Stromal cell of bone marrow (primary cell): ENCODE data around the gene ATP6V0E1.

Experiments used
- DNase-seq: peaks from one replicate; pipeline ENCODE4 v3.0.0-alpha.2; 2012; ENCODE audit warnings: low read depth

Gene ATP6V0E1

DNA sequence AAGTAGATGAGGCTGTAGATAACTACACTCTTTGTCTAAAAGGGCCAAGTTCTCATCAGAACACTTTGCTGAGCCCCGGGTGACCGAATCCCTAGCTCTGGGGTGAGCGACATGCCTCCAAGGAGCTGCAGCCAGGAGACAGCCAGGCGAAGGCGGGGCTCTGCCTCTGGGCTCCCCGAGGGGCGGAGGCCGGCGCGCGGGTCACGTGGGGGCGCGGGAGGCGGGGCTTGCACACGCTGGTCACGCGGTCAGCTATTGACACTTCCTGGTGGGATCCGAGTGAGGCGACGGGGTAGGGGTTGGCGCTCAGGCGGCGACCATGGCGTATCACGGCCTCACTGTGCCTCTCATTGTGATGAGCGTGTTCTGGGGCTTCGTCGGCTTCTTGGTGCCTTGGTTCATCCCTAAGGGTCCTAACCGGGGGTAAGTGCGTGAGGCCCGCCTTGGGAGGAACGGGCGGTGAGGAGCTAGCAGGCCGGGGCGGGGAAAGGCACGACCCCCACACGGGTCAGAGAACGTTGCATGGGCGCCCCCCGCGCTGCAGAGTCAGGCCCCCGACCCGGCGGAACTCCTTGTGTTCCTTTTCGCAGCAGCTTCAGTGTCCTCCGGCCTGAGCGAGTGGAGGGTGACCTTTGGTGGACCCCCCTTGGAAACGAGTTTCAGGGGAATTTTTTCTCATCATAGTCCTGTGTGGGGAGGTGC, at the start of gene ATP6V0E1:
Gene ATP6V0E1, plus strand, starts transcription at position 230 of the 702 bp plus-strand sequence. Its CDS starts 90 bp downstream, at position 320.
- peak; percentile 85 for DNase-seq

DNA sequence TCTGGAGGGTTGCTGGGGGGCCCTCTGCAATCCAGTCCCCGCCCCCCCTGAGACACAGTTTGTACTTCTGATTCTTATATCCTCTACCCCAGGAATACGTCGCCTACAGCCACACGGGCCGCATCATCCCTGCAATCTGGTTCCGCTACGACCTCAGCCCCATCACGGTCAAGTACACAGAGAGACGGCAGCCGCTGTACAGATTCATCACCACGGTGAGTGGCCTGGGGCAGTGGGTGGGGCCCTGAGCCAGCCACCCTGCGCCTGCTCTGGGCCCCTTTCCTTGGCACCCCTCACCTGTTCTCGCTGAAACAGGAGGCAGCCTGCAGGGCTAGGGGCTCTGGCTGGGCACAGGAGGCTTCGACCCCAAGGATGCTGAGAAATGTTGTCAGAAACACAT, 48.5 kb upstream of the ATP6V0E1 start:
- no peak for DNase-seq

DNA sequence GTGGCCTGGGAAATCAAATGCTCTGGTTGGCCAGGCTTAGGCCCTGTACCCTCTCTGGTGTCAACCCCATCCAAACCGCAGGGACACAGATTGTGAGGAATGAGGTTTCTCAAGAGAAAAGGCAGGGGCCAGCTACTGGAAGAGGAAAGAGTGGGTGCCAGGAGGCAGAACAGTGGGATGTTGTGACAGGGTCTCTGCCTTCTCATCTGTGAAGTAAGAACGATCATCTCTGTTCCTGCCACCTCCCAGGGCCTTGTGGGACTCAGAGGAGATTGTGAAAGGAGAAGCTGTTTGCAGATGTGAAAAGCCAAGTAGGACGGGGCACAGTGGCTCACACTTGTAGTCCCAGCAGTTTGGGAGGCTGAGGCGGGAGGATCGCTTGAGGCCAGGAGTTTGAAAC, 47.2 kb upstream of the ATP6V0E1 start:
- DNase-seq, result no peak

DNA sequence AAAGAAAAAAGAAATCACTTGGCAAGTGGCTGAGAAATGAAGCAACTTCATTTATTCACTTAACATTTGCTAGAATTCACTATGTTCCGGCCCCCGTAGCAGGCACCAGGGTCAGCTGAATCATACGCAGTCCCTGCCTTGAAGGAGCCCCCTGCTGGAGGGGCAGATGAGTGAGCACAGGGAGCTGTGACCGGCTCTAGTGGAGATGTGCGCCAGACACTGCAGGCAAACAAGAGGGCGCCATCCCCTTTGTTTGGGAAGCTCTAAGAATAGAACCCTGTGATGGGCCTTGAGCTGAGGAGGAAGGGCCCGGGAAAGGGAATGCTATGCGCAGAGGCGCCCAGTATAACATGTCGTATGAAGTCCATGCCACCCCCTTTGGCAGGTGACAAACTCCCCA, 44.5 kb upstream of the ATP6V0E1 start:
- DNase-seq, result no peak

DNA sequence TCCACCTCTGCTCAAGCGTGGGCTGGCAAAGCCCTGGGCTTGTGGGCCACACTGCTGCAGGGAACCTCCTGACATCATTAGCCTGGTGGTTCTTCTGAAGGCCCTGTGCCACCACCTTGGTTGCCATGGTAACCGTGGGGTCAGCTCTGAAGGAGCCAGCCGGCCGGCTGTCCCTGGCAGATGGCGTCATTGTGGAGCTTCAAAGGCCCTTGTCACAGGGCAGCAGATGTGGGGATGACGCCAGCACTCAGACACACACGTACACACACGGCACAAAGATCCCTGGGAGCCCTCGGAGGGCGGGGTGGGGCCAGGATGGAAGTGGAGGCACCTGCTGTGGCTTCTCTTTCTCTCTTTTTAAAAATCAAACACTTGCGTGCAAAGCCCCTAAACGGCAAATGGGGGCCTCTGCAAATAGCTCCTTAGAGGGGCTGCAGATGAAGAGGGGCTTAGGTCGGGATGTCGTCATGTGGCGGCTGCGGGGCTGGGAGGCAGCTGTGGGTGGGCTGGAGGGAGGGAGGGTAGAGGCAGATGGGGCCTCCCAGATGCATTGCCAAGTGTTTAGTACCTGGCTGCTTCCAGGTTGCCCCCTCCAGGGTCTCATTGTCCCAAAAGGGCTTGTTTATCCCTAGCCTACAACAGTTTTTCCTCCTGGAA, 43.8 kb upstream of the ATP6V0E1 start:
- DNase-seq, result no peak

DNA sequence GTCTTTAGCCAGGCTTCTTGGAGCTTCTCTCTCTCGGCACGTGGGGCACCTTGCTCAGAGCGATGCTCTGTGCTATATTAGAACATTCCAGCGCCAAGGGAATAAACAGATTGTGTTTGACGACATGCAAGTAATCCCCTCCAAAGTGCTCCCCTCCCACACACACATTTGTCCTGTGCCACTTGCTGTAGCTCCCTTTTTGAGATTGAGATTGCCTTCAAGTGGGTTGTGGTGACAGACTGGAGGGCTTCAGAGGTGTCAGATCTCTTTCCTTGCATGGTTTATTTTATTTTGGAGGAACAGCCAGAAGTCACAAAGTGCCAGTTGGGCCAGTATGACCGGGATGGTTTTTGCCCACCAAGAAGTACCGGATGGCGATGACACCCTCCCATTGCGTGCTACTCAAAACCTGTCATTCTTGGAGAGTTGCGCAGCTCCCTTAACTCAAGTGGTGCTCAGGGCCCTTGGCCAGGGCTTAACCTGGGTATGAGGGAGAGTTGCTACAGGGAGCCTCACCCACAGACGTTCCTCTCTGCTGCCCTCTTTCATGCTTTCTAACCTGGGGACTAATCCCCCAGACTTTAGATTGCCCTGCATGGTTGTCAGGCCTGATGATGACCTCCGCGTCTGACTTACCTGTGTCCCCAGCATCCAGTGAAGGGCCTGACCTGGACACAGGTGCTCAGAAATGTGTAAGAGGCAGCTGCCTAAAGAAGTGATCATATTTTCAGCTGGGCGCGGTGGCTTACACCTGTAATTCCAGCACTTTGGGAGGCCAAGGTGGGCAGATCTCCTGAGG, 43.1 kb upstream of the ATP6V0E1 start:
- DNase-seq, result no peak

DNA sequence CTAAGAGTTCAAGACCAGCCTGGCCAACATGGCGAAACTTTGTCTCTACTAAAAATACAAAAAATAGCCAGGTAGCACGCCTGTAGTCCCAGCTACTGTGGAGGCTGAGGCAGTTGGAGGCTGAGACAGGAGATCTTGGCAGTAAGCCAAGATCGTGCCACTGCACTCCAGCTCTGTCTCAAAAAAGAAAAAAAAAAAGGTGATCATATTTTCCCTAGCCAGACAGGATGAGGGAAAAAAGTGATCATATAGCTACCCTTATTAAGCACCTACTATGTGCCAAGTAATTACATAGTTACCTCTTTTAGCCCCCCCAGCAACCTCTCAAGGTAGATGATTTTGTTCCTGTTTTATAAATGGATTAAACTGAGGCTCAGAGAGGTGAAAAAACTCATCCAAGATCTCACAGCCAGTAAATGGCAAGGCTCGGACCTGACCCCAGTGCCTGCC, 42.5 kb upstream of the ATP6V0E1 start:
- DNase-seq, result no peak

DNA sequence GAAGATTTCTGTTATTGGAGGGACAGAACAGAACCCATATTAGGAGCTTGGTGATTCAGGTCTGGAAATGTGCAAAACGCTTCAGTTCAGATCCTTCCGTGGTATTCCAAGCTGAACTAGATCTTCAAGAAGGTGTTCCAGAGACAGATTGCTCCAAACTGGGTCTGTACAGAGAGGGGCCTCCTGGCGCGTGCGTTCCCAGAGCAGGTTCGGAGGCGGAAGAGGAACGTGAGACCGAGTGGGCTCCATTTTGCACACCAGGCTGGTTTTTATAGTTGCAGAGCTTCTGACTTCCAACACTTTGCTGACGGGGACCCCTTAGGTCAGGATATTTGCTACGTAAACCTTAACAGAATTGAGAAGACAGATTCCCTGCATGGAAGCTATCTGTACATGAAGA, 41.0 kb upstream of the ATP6V0E1 start:
- no peak for DNase-seq

DNA sequence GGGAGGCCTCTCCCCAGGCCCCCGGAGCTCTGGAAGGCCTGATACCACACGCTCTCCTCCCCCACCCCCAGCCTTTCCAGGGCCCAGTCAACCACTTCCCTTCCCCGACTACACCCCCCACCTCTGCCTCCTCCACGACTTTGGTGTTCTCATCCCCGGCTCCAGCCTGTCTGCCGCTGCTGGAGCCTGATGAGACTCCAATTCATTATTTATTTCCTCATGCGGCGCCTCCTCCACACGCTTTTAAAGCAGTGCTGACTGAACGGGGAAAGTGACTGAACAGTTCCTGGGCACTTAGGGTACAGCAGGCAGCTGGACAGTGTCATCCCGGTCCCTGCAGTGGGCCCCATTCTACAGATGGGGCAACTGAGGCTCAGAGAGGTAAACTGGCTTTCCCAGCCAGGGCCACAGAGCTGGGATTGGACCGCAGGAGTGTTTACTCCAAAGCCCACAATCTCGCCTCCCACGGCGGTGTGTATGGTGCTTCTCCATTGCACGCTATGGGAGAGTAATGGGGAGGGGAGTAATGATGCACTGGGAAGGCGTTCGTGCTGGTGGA, 40.2 kb upstream of the ATP6V0E1 start:
- DNase-seq, result peak; percentile 65

DNA sequence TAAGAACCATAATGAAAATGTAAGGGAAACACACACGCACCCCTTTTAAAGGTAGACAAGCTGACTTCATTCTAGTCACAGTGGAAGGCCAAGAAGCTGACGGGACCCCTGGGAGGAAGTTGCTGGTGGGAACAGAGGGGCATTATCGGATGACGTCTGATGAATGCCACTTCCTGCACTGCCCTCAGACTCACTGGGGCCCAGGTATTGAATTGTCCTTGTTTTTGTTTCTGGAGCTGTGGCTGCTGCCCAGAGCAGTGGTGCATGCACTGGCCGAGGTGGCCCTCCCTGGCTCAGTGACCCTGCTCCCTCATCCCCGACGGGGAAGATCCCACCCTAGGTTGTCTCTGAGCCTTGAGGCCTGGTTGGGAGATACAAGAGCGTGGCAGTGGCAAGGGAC, 39.7 kb upstream of the ATP6V0E1 start:
- no peak for DNase-seq

DNA sequence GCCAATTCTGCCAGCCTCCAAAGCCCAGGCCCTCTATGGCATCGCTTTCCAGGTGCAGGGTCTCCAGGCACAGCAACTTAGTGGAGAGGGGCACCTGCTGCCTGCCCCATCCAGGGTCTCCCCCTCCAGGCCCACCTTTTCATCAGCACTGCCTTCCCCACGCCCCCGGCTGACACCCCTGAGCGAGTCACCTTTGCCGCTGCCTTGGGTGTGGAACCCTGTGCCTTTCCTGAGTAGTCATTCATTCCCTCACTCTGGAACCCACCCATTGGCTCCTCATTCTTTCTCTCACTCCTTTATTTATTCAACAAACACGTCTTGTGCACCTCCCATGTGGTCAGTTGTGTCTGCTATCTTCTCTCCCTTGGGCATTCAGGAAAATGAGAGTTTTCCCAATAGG, 38.8 kb upstream of the ATP6V0E1 start:
- DNase-seq, result no peak

DNA sequence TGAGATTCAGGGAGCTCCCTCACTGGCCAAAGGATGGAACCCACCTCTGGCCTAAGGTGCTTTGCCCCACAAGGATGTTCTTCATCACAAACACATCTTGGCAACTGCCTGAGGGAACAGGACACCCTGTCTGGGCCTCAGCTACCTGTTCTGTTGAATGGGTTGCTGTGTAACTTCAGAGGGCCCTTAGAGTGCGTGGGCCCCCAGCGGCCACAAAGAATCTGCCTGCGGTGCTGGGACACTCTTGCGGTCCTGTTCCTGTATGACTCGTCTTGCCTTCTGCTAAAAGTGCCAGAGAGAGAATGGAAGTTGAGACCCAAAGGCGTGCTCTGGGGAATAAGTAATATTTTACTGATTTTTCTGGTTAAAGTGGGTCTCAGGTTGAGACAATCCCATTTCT, 38.4 kb upstream of the ATP6V0E1 start:
- no peak for DNase-seq

DNA sequence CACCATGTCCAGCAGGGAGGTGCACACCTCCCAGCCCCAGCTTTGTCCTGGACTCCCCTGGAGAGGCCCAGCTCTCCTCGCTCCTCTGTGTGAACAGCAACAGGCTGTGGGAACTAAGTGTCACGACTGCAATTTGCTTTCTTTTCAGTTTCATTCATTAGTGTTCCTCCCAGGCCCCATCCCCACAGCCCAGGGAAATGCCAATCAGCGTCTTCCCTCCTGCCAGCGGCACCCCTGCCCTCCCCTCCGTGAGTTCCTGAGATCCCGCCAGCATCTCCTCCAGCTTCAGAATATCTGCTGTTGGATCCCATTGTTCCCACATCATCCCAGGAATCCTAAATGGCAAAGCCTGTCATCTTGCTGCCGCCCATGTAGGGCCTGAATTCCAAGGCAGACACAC, 37.4 kb upstream of the ATP6V0E1 start:
- DNase-seq, result no peak

DNA sequence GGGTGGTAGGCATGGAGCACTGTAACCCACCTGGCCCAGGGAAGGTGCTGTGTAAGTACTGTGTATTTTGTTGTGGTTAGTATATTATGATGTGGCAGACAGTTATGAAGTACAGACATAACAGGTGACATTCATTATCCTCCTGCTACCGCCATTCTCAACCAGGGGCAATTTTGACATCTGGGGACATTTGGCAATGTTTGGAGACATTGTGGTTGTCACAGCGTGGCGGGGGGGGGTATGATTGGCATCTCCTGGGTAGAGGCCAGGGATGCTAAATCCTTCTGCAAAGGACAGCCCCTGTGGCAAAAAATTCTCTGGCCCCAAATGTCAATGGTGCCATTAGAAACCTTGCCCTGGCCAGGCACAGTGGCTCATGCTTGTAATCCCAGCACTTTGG, 34.1 kb upstream of the ATP6V0E1 start:
- no peak for DNase-seq

DNA sequence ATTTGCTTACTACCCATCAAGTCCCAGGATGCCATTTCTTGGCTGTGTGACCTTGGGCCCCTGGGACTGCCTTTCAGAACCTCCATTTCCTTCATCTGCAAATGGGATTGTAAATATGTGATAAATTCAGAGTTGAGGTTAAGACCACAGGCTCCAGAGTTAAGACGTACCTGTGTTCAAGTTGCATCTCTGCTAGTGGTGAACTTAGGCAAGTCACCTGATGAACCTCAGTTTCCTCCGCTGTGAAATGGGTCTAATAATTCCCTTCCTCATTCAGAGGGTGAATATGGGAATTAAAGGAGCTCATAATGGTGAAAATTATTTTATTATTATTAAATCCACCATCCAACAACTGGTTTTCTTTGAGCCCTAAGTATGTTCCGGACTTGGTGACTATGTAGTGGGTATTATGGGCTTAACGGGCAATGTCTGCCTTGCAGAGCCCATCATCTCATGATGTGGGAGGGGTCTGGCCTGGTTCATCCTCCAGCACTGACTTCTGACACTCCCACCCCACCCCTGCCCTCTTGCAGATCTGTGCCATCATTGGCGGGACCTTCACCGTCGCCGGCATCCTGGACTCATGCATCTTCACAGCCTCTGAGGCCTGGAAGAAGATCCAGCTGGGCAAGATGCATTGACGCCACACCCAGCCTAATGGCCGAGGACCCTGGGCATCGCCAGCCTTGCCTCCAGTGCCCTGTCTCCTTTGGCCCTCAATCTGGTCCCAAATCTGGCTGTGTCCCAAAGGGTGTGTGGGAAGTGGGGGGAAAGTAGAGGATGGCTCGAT, 33.2 kb upstream of the ATP6V0E1 start:
- DNase-seq, result no peak

DNA sequence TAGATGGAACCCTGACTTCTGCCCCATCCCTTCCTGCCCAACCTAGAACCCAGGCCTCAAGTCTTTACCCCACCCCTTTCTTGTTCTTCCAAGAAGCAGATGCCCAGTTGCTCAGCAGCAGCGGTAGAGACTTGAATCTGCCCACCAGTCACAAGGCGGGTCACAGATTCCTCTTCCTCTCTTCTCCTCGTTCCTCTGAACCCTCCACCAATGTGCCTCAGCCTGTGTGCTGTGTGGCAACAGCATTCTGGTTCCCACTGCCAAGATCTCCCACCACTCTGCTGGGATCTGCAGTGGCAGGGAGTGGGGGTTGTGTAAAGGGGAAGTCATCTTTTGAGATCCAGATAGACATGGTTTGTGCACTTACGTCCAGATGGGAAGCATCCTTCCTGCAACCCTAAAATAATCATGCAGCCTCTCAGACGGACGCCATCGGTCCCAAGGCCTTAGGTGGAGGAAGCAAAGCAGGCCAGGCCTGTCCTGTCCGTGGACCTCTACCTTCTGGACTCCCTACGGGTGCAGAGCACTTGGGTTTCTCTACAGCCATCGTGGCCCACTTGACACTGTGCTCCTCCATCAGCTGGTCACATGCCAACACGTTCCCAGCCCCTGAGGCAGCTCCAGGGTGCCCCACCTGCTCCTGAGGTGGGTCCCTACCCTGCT, 32.1 kb upstream of the ATP6V0E1 start:
- no peak for DNase-seq

DNA sequence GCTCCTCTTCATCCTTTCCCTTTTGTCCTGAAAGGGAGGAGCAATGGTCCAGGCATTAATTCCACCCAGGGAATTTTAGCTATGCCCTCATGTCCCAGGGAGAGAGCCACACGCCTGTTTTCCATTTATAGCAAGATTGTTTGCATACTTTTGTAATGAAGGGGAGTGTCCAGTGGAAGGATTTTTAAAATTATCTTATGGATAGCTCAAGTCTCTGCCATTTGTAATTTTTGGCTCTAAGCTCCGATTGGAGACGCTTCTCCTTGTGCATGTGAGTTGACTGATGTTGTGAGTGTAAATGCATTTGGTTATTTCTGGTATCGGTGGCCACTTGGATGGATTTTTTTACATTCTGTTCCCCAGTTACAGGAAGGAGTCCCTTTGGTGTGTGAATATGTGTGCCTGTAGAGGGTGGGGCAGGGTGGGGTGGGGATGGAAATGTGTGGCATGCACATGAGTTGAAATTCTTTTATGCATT, 31.5 kb upstream of the ATP6V0E1 start:
- no peak for DNase-seq

DNA sequence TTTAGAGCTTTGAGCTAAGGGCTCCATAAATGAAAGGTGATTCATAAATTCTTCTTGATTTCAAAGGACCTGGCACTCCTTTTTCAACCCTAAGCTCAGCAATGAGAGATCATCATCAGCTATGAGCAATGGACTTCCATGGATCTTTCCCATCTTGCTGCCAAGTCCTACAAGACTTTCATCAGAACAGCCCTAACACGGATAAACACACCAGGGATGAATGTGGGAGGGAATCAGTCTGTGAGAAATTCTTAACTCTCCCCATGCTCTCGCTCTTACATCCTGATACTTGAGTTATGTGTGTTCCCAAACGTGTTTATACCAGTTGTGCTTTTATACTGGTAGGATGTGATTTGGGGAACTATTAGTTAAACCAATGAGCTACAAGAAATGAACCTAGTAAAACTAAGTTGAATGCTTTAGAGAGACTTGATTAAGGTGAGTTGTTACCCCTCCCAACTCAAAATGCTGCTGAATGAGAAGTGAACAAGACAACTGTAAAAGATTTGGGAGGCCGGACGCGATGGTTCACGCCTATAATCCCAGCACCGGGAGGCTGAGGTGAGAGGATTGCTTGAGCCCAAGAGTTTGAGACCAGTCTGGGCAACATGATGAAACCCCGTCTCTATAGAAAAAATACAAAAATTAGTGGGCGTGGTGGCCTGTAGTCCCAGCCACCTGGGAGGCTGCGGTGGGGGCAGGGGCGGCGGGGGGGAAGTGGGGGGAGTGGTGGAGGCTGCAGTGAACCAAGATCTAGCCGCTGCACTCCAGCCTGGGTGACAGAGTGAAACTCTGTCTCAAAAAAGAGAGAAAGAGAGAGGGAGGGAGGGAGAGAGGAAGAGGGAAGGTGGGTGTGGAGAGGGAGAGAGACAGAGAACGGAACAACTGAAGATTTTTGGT, 29.5 kb upstream of the ATP6V0E1 start:
- DNase-seq, result peak; percentile 93

DNA sequence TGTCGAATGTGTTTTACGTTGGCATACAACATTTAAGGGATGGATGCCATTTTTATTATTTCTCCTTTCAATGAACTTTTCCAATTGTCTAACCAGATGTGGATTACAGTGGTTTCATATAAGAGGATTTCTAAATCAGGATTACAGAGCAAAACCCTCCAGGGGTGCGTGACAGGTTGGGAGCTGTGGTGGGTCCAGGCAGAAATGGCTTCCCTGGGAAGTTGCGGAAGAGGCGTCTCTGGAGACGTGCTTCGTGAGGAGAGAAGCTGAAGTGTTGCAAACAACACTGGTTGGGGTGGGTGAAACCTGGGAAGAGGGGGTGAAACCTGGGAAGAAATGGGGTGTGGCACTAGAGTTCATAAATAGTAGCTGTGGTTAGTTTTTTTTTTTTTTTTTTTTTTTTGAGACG, 28.8 kb upstream of the ATP6V0E1 start:
- no peak for DNase-seq

DNA sequence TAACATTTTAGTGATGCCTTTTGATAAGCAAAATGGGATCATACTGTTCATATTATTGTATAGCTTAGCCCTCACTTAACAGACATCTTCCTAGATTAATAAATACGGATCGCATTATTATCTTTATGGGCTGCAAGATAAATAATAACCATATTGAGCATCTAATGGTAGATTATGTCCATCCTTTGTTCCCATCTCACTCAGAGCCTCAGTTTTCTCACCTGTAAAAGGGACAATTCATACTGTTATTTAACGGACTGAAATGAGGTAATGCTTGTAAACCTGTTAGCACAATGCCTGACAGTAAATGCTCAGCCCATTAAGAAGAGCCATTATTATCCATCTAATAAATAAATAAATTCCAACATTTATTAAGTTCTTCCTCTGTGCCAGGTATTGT, 27.3 kb upstream of the ATP6V0E1 start:
- no peak for DNase-seq
